Lower leg skin (tissue), 3 donors: ENCODE measurements around the gene RHBG.

Source experiments
- CTCF ChIP-seq, 3 donors: fragments of 450-650 bp; IDR thresholded peaks; one replicate each; pipeline ENCODE4 v1.5.1; 2016; ENCODE audit warnings: antibody characterized with exemption in 3 of 3, mild to moderate bottlenecking in 3 of 3, moderate library complexity in 2 of 3
- POLR2A ChIP-seq, 2 donors: fragments of 450-650 bp; IDR thresholded peaks; one replicate each; pipeline ENCODE4 v1.6.1; 2016 to 2017; ENCODE audit warnings: antibody characterized with exemption in 2 of 2, mild to moderate bottlenecking in 1 of 2, moderate library complexity in 1 of 2

GRCh38 chr1:156405670-156406069, 36.7 kb downstream of the RHBG start:
- no peak for TF ChIP-seq CTCF (IDR thresholded peaks at IDR 0.05)
- no peak for TF ChIP-seq POLR2A (IDR thresholded peaks at IDR 0.05)
